Endothelial cell of umbilical vein (primary cell): Measurements from ENCODE around the gene PIEZO2. TPM values are rescaled to one million over a fixed set of nuclear protein-coding genes. Genes with fewer than 3 reads are reported as not detected.

Experiments
- BruUV-seq: library from RNA; stranded (reverse); fragments of 400-500 nt; replicated peaks from 2 replicates; lab custom pipeline; 2021; lab: Mats Ljungman, UMichigan
- CTCF ChIA-PET: fragments of 300-600, 350-600 bp; sonication (Branson Sonifier 250); formaldehyde crosslinking; loops from one replicate; lab custom pipeline; 2021; ENCODE audit warnings: antibody characterized with exemption, inconsistent platforms; lab: Charles Lee
- POLR2A ChIA-PET: fragments of 300-600, 350-600 bp; sonication (Branson Sonifier 250); formaldehyde crosslinking; loops from one replicate; lab custom pipeline; 2021; ENCODE audit warnings: antibody characterized with exemption, inconsistent platforms; lab: Charles Lee
- DNase-seq: peaks from one replicate; pipeline ENCODE4 v3.0.0-alpha.2; 2011; ENCODE audit warnings: low read depth, low spot score
- FAIRE-seq: peaks from 2 replicates; lab custom pipeline; 2011; peaks lifted over from hg19 to GRCh38; lab: Jason Lieb, UNC
- H2AFZ ChIP-seq: 2 replicates; pipeline ENCODE4 v1.6.0; 2012; ENCODE audit warnings: low read depth, low read length, control low read depth, inconsistent platforms
- H3K27ac ChIP-seq: 2 replicates; pipeline ENCODE4 v1.5.1; 2011; ENCODE audit warnings: low read depth, mild to moderate bottlenecking, control low read depth, low read length, moderate library complexity; ENCODE audit not compliant: insufficient read depth
- H3K27me3 ChIP-seq, 2 experiments: 2 replicates each; pipeline versions ENCODE4 v1.6.0 to v1.6.1; 2011; ENCODE audit warnings: low read length in 2 of 2, mixed read lengths in 1 of 2; ENCODE audit not compliant: control insufficient read depth in 2 of 2, insufficient read depth in 2 of 2
- H3K36me3 ChIP-seq, 2 experiments: 2 replicates in 1 of 2; 3 replicates in 1 of 2; pipeline ENCODE4 v1.5.1; 2011; ENCODE audit warnings: low read length in 2 of 2, mild to moderate bottlenecking in 1 of 2, moderate library complexity in 1 of 2; ENCODE audit not compliant: control insufficient read depth in 2 of 2, insufficient read depth in 2 of 2; ENCODE audit errors: extremely low read depth in 1 of 2
- H3K4me1 ChIP-seq: 3 replicates; pipeline ENCODE4 v1.5.1; 2011; ENCODE audit warnings: mild to moderate bottlenecking, low read length; ENCODE audit not compliant: control insufficient read depth, insufficient read depth; ENCODE audit errors: extremely low read depth
- H3K4me2 ChIP-seq: 2 replicates; pipeline ENCODE4 v1.6.1; 2011; ENCODE audit warnings: low read length, control low read depth, mixed read lengths; ENCODE audit not compliant: insufficient read depth
- H3K4me3 ChIP-seq, 3 experiments: fragments of 200-600 bp in 1 of 3; sonication (generic), shearing (Covaris generic) in 1 of 3; replicated peaks in 1 of 3; 2 replicates each; pipeline ENCODE4 v1.5.1; 2011 to 2016; ENCODE audit warnings: control low read depth in 3 of 3, low read length in 3 of 3, mild to moderate bottlenecking in 2 of 3, inconsistent platforms in 1 of 3, low read depth in 1 of 3, moderate library complexity in 1 of 3; ENCODE audit not compliant: insufficient read depth in 1 of 3
- H3K79me2 ChIP-seq: 2 replicates; pipeline ENCODE4 v1.6.0; 2012; ENCODE audit warnings: low read length, inconsistent platforms; ENCODE audit not compliant: control insufficient read depth, insufficient read depth
- H3K9ac ChIP-seq: replicated peaks from 2 replicates; pipeline ENCODE3; 2011; ENCODE audit warnings: low read length, control low read depth; ENCODE audit not compliant: insufficient read depth; ENCODE audit errors: extremely low read depth
- H3K9me1 ChIP-seq: replicated peaks from 3 replicates; pipeline ENCODE4 v1.6.0; 2011; ENCODE audit warnings: mild to moderate bottlenecking, low read length; ENCODE audit not compliant: control insufficient read depth, insufficient read depth; ENCODE audit errors: extremely low read depth
- H3K9me3 ChIP-seq: replicated peaks from 2 replicates; pipeline ENCODE4 v1.5.1; 2012; ENCODE audit warnings: low read length, inconsistent platforms; ENCODE audit not compliant: control insufficient read depth, insufficient read depth
- H4K20me1 ChIP-seq: replicated peaks from 2 replicates; pipeline ENCODE3; 2011; ENCODE audit warnings: mild to moderate bottlenecking, low read length; ENCODE audit not compliant: control insufficient read depth, insufficient read depth; ENCODE audit errors: extremely low read depth
- CTCF ChIP-seq, 2 donors: IDR thresholded peaks; 1 replicate in 1 of 2; 2 replicates in 1 of 2; pipeline ENCODE4 v1.5.1; 2011; ENCODE audit warnings: low read length in 2 of 2, mild to moderate bottlenecking in 2 of 2, moderate library complexity in 2 of 2, control low read depth in 1 of 2, inconsistent platforms in 1 of 2, low read depth in 1 of 2; ENCODE audit not compliant: insufficient read depth in 1 of 2; ENCODE audit errors: extremely low read depth in 1 of 2
- EZH2 ChIP-seq: IDR thresholded peaks from 2 replicates; pipeline ENCODE4 v1.6.1; 2012; ENCODE audit warnings: borderline replicate concordance, low read depth, mild to moderate bottlenecking, moderate library complexity, low read length, inconsistent platforms; ENCODE audit not compliant: severe bottlenecking
- FOS ChIP-seq: IDR thresholded peaks from 2 replicates; pipeline ENCODE4 v1.6.1; 2011; ENCODE audit warnings: mild to moderate bottlenecking, low read length, moderate library complexity, borderline replicate concordance; ENCODE audit not compliant: insufficient read depth
- GATA2 ChIP-seq: IDR thresholded peaks from 2 replicates; pipeline ENCODE4 v1.7.0; 2011; ENCODE audit warnings: low read depth, mild to moderate bottlenecking, moderate library complexity, mixed read lengths, low read length; ENCODE audit not compliant: insufficient read length, insufficient read depth
- JUN ChIP-seq: IDR thresholded peaks from 2 replicates; pipeline ENCODE4 v1.6.1; 2011; ENCODE audit warnings: borderline replicate concordance, low read depth; ENCODE audit not compliant: insufficient read length, insufficient read depth
- MAX ChIP-seq: IDR thresholded peaks from 2 replicates; pipeline ENCODE4 v1.6.1; 2011; ENCODE audit not compliant: insufficient read depth, insufficient read length
- MYC ChIP-seq: IDR thresholded peaks from one replicate; pipeline ENCODE4 v1.6.1; 2011; ENCODE audit warnings: mild to moderate bottlenecking, low read depth, low read length
- POLR2A ChIP-seq: IDR thresholded peaks from 2 replicates; pipeline ENCODE4 v1.6.1; 2012; ENCODE audit warnings: low read depth, mild to moderate bottlenecking, control low read depth, low read length
- POLR2AphosphoS5 ChIP-seq: IDR thresholded peaks from 2 replicates; pipeline ENCODE4 v1.6.1; 2012; ENCODE audit warnings: low read depth, mild to moderate bottlenecking, control low read depth, low read length, moderate library complexity; ENCODE audit not compliant: insufficient read depth
- dilution Hi-C: fragments of 300-500 bp; cut with MboI; formaldehyde crosslinking; loops from one replicate; pipeline ENCODE4 v1.15.0; 2019; ENCODE audit warnings: low sequenced_read_pairs; ENCODE audit not compliant: extremely low pct_ligation_motif_present
- intact Hi-C: fragments of 100-400 bp; cut with micrococcal nuclease; formaldehyde crosslinking; loops from one replicate; pipeline ENCODE4 v1.10.0; 2022
- polyA plus RNA-seq, 4 experiments: library from polyadenylated mRNA; depleted of rRNA in 3 of 4; stranded (reverse) in 3 of 4; unstranded in 1 of 4; fragments of >200 nt; gene quantifications; 2 replicates each; pipeline versions ENCODE4 v1.2.1 to v1.2.3, GENCODE V29; 2011 to 2012; ENCODE audit warnings: missing spikeins in 1 of 4
- total RNA-seq: library from RNA; stranded (reverse); gene quantifications from 2 replicates; pipeline ENCODE4 v1.2.3, GENCODE V29; 2021

The PIEZO2 gene
- total and polyA plus RNA-seq, 2 donors (not counting 3 experiments of a cell fraction or from before 2014, with no cell fraction given): 1.7 to 11.2 TPM

GRCh38 chr18:10928772-10929373 is 220.5 kb downstream of the PIEZO2 start:
- BruUV-seq: no TSS peak
- Histone ChIP-seq H3K4me2 (no peak overlapping the region), H3K27me3 (no peaks in the 10 kb centered on the region), H3K4me3 (no peak overlapping the region), H3K4me1 (peaks cover 40% of the 10 kb centered on the region), H3K9ac (no peak overlapping the region), H4K20me1 (no peaks in the 10 kb centered on the region), H3K9me3 (no peaks in the 10 kb centered on the region), H3K9me1 (no peaks in the 10 kb centered on the region), H3K36me3 (no peaks in the 10 kb centered on the region), H2AFZ (no peak overlapping the region), H3K79me2 (no peaks in the 10 kb centered on the region), H3K27ac (peak overlapping the region; percentile 93)
- ChIA-PET POLR2A (no interaction called here), CTCF (no interaction called here)
- no peak for FAIRE-seq
- no peak for DNase-seq
- intact Hi-C loops: loop anchor here (5.0 kb wide), 2 partner anchors 48 to 957 kb away; no protein-coding TSS in a partner anchor
- dilution Hi-C loops: no loop called here
- TF ChIP-seq GATA2 (no peak), MYC (no peak), JUN (no peak), MAX (no peak), EZH2 (no peak), CTCF (IDR thresholded peaks at IDR 0.05; ENCODE audit: extremely low read depth in 1 of 2, insufficient read depth in 1 of 2, low read depth in 1 of 2, low read length in 2 of 2) (no peak), POLR2A (no peak), POLR2AphosphoS5 (no peak), FOS (no peak)
